ENCODE results near the gene NRSN2.

- TF ChIP-seq CTCF (conservative IDR thresholded peaks at IDR 0.05), result no peak
- no peak for TF ChIP-seq ZFX (IDR thresholded peaks at IDR 0.05)
Measured at GRCh38 chr20:378961-379336, 32.0 kb downstream of the NRSN2 start.

Measured in C4-2B (cell line).